KMS-11 (cell line): ENCODE data around the gene MORN1.

Experiments
- H2AFZ ChIP-seq: fragments of 200-600 bp; sonication (generic); 2 replicates; pipeline ENCODE4 v1.6.1; 2016; ENCODE audit warnings: antibody characterized with exemption, mixed run types, low read depth
- H3K27ac ChIP-seq: fragments of 200-600 bp; sonication (generic); 2 replicates; pipeline ENCODE4 v1.6.1; 2016; ENCODE audit warnings: mild to moderate bottlenecking, mixed run types
- H3K27me3 ChIP-seq: fragments of 200-600 bp; sonication (generic); 2 replicates; pipeline ENCODE4 v1.6.1; 2017; ENCODE audit warnings: mild to moderate bottlenecking, low read depth, mixed run types, moderate library complexity; ENCODE audit not compliant: insufficient read depth
- H3K36me3 ChIP-seq: fragments of 200-600 bp; sonication (generic); 2 replicates; pipeline ENCODE4 v1.6.1; 2017; ENCODE audit warnings: mild to moderate bottlenecking, mixed run types; ENCODE audit not compliant: insufficient read depth
- H3K4me1 ChIP-seq: fragments of 200-600 bp; sonication (generic); 2 replicates; pipeline ENCODE4 v1.6.1; 2016; ENCODE audit warnings: mild to moderate bottlenecking, low read depth, mixed run types; ENCODE audit not compliant: poor library complexity, severe bottlenecking
- H3K4me2 ChIP-seq: fragments of 200-600 bp; sonication (generic); 2 replicates; pipeline ENCODE4 v1.7.0; 2016; ENCODE audit warnings: mild to moderate bottlenecking, mixed run types
- H3K4me3 ChIP-seq: fragments of 200-600 bp; sonication (generic); IDR thresholded peaks from 2 replicates; pipeline ENCODE4 v1.6.1; 2017; ENCODE audit warnings: low read depth, low read length, mixed read lengths; ENCODE audit not compliant: insufficient read depth
- H3K79me2 ChIP-seq: fragments of 200-600 bp; sonication (generic); 2 replicates; pipeline ENCODE4 v1.6.1; 2016; ENCODE audit warnings: low read depth, mixed run types; ENCODE audit not compliant: insufficient read depth
- H3K9ac ChIP-seq: fragments of 200-600 bp; sonication (generic); 2 replicates; pipeline ENCODE4 v1.6.1; 2016; ENCODE audit warnings: mild to moderate bottlenecking, mixed run types
- H4K20me1 ChIP-seq: fragments of 200-600 bp; sonication (generic); 2 replicates; pipeline ENCODE4 v1.6.1; 2016; ENCODE audit warnings: mild to moderate bottlenecking, mixed run types; ENCODE audit not compliant: insufficient read depth
- TF ChIP-seq, protein P1 (sequence below): fragments of 200-600 bp; sonication (generic); conservative IDR thresholded peaks from 2 replicates; pipeline ENCODE4 v1.6.1; 2017; ENCODE audit warnings: low read depth, mild to moderate bottlenecking, antibody characterized with exemption, low read length, moderate library complexity, mixed read lengths

The MORN1 gene

DNA sequence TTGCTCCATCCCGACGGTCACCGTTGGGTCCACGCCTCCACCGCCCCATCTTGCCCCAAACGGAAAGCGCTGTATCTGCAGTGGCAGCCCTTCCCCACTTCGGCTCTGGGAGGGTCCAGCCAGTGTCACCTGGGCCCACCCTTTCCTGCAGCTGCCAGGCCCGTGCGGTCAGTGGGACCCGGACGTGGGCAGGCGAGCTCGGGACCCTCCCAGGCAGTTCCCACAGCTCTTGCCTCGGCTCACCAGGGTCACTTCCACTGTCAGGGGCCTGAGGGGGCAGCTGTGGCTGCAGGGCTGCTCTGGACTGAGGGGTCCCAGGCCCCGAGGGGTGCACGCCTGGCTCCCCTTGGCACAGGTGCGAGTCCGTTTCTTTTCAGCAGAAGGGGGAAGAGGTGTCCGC, 82.5 kb downstream of the MORN1 start:
- H4K20me1 ChIP-seq, result no peaks in the 10 kb centered on the region
- no peak overlapping the region for H3K9ac ChIP-seq
- H3K4me3 ChIP-seq, result no peak overlapping the region
- no peak overlapping the region for H3K4me2 ChIP-seq
- H3K79me2 ChIP-seq, result no peaks in the 10 kb centered on the region
- peaks cover 7% of the 10 kb centered on the region; the same call in 1 of the 2 replicates for H3K27me3 ChIP-seq
- TF ChIP-seq, protein P1, sequence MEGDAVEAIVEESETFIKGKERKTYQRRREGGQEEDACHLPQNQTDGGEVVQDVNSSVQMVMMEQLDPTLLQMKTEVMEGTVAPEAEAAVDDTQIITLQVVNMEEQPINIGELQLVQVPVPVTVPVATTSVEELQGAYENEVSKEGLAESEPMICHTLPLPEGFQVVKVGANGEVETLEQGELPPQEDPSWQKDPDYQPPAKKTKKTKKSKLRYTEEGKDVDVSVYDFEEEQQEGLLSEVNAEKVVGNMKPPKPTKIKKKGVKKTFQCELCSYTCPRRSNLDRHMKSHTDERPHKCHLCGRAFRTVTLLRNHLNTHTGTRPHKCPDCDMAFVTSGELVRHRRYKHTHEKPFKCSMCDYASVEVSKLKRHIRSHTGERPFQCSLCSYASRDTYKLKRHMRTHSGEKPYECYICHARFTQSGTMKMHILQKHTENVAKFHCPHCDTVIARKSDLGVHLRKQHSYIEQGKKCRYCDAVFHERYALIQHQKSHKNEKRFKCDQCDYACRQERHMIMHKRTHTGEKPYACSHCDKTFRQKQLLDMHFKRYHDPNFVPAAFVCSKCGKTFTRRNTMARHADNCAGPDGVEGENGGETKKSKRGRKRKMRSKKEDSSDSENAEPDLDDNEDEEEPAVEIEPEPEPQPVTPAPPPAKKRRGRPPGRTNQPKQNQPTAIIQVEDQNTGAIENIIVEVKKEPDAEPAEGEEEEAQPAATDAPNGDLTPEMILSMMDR, result no peak
- no peak overlapping the region for H3K27ac ChIP-seq
- no peaks in the 10 kb centered on the region for H3K4me1 ChIP-seq
- H3K36me3 ChIP-seq, result no peaks in the 10 kb centered on the region
- H2AFZ ChIP-seq, result no peak overlapping the region

DNA sequence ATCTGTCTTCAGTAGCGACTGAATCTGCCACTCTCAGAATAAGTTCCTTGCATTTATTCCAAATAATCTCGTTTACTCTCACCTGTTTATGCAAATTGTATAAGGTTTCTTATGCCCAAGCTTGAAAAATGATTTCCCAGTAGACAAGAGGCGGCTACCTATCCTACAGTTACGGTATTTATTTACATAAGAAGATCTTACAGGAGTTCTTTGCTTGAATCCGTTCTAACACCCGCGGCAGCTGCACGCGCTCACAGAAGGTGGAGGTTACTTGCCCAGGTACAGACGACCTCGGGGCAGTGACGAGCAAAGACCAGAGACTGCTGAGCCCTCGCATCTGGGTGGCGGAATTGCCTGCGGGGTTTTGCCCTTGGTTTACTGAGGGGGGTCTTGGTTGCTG, 83.4 kb downstream of the MORN1 start:
- no peak overlapping the region for H3K4me2 ChIP-seq
- H3K79me2 ChIP-seq, result no peaks in the 10 kb centered on the region
- H3K4me3 ChIP-seq, result no peak overlapping the region
- H3K9ac ChIP-seq, result no peak overlapping the region
- no peak overlapping the region for H3K27ac ChIP-seq
- 0 out of 2 replicates have a peak, but pooled peaks cover 3% of the 10 kb centered on the region for H3K27me3 ChIP-seq
- no peaks in the 10 kb centered on the region for H4K20me1 ChIP-seq
- no peak overlapping the region for H2AFZ ChIP-seq
- TF ChIP-seq, protein P1, result no peak
- H3K36me3 ChIP-seq, result no peaks in the 10 kb centered on the region
- H3K4me1 ChIP-seq, result no peaks in the 10 kb centered on the region

DNA sequence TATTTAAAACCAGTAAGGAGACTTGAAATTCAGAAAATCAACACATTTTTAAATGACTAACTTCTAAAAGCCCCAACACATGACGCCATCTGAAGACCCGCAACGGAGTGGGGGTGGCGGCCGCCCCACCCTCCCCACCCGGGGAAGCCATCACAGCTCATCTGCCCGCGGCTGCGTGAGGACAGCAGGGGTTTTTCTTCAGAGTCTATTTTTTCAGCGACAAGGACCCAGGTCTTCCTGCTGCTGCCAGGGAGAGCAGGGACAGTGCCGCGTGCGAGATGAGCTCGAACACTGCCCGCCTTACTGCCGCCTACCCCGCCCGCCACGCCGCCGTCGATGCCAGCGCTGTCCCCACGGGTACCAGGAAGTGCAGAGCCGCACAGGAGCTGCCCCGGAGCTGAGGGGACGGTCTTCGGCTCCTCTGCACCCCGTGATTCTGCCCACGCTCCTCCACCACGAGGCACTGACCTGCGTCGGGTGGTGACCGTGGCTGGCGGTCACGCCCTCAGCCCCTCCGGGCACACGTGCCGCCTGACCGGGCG, 84.2 kb downstream of the MORN1 start:
- no peak overlapping the region for H3K9ac ChIP-seq
- 0 out of 2 replicates have a peak, but pooled peaks cover 3% of the 10 kb centered on the region for H3K27me3 ChIP-seq
- no peaks in the 10 kb centered on the region for H3K36me3 ChIP-seq
- H2AFZ ChIP-seq, result no peak overlapping the region
- H4K20me1 ChIP-seq, result no peaks in the 10 kb centered on the region
- TF ChIP-seq, protein P1, result no peak
- H3K27ac ChIP-seq, result no peak overlapping the region
- H3K4me1 ChIP-seq, result no peaks in the 10 kb centered on the region
- no peaks in the 10 kb centered on the region for H3K79me2 ChIP-seq
- H3K4me3 ChIP-seq, result no peak overlapping the region
- H3K4me2 ChIP-seq, result no peak overlapping the region

DNA sequence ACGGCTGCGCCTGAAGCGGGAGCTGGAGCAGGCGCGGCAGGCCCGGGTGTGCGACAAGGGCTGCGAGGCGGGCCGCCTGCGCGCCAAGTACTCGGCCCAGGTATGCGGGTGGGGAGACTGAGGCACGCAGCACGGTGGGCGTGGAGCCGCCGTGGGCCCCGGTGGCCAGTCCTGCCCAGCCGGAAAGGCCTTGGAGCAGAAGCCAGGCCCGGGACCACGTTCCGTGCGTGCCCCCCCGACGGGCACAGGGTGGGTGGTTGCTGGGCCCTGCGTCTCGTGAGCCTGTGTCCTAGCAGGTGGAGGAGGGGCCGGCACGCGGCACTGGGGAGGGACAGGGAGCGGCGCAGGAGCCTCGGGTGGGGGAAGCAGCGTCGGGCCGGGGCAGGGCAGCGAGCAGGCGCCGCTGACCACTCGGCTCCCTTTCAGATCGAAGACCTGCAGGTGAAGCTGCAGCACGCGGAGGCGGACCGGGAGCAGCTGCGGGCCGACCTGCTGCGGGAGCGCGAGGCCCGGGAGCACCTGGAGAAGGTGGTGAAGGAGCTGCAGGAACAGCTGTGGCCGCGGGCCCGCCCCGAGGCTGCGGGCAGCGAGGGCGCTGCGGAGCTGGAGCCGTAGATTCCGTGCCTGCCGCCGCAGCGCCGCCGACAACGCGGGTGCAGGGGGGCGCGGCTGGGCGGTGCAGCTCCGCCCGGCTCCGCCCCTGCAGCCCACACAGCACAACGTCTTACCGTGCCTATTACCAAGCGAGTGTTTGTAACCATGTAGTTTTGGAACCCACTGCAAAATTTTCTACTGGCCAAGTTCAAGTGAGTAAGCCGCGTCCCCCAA, 85.0 kb downstream of the MORN1 start:
- no peaks in the 10 kb centered on the region for H3K36me3 ChIP-seq
- no peaks in the 10 kb centered on the region for H4K20me1 ChIP-seq
- TF ChIP-seq, protein P1, result no peak
- H2AFZ ChIP-seq, result no peak overlapping the region
- H3K79me2 ChIP-seq, result no peaks in the 10 kb centered on the region
- H3K27me3 ChIP-seq, result 0 out of 2 replicates have a peak, but pooled peaks cover 3% of the 10 kb centered on the region
- no peak overlapping the region for H3K4me2 ChIP-seq
- no peak overlapping the region for H3K27ac ChIP-seq
- no peak overlapping the region for H3K9ac ChIP-seq
- H3K4me1 ChIP-seq, result no peaks in the 10 kb centered on the region
- H3K4me3 ChIP-seq, result no peak overlapping the region
